HG02798 (cell line): ENCODE data around the gene KCNQ1.

ENCODE experiments used
- ATAC-seq: cut with Tn5 transposase; IDR thresholded peaks from one replicate; pipeline ENCODE4 v1.9.1; 2021; ENCODE audit warnings: mild to moderate bottlenecking; ENCODE audit not compliant: unreplicated experiment, poor library complexity

Gene KCNQ1

GRCh38 chr11:2668876-2669275 is 224.1 kb downstream of the KCNQ1 start:
- no peak for ATAC-seq

DNA sequence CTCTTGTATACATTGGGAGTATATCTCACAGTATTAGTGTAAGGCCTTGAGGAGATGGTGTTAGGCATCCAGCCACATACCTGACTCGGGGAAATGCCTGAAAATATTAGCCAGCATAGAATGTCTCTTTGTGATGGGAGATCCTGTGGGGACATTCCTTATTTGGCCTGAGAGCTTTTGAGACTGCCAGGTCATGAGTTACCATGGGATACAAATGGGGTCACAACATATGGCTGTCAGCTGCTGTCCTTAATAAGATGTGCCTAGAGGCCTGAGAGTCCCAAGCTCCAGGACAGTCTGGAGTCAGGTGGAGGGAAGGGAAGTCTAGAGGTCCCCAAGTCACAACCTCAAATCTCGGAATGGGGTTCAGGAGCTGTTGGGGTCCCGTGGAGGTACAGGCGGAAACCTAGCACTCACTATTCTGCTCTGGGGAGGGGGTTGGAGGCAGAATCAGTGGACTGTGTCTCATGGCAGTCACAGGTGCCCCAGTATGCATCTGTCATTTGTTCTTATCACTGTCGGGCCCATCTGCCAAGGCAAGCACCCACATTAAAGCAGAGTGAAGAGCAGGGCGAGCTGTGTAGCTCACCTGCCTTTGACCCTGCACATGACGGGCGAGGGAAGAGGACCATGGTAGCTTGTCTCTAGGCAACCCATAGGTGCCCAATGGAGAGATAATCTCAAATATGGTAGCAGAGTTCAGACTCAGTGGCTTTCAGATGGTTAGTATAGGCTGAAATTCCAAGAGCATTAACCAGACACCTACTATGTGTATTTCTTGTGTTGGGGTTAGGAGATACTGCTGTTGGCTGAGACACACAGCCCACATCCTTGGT is 225.0 kb downstream of the KCNQ1 start:
- no peak for ATAC-seq

DNA sequence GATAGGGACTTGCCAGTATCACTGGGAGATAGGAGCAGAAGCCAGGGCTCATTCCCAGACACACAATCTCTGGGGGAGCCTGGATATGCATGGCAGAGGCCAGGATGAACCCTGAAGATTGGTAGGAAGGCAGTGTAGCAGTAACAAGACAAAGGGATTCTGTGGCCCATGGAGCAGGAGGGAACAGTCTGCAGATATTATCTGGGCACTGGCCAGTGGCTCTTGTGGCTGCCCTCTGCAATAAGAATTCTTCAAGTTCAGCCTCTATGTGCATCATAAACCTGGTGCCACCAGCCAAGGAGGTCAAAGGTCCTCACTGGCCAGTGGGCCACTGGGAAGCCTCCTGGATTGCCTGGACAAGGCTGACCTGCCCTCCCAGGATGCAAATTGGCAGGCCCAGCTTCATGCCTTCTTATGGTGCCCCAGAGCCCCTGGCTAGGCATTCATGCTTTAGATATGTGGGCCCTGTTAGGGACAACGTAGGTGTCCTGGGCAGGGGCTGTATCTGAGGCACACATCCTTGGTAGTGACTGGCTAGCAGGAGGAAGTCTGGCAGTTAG is 225.8 kb downstream of the KCNQ1 start:
- no peak for ATAC-seq

DNA sequence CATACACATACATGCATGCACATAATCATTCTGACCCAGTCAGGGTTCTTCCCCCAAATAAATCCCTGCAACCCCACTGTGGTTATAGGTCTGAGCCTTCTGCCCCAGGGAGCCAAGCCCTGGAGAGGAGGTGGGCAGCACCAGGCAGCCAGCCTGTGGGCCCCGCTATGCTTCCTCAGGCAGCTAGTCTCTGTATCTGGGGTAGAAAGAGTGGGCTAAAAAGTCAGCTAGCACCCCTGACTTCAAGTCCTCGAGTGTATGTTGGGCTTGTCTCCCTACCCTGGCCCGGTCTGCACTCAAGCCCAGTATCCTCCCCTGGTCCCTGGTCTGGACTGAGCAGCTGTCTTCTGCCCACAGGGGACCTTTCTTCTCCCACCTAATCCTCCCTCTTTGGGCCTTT is 226.9 kb downstream of the KCNQ1 start:
- no peak for ATAC-seq

- no peak for ATAC-seq
Observed at GRCh38 chr11:2672553-2673249, 227.9 kb downstream of the KCNQ1 start.

GRCh38 chr11:2673250-2673610 is 228.4 kb downstream of the KCNQ1 start:
- no peak for ATAC-seq

GRCh38 chr11:2673871-2674471 is 229.2 kb downstream of the KCNQ1 start:
- no peak for ATAC-seq

- ATAC-seq, result no peak
Observed at GRCh38 chr11:2674658-2675131, 229.9 kb downstream of the KCNQ1 start.

GRCh38 chr11:2675540-2675939 is 230.7 kb downstream of the KCNQ1 start:
- ATAC-seq, result no peak

- ATAC-seq, result no peak
Observed at GRCh38 chr11:2677127-2677526, 232.3 kb downstream of the KCNQ1 start.

GRCh38 chr11:2678396-2678795 is 233.6 kb downstream of the KCNQ1 start:
- ATAC-seq, result no peak

GRCh38 chr11:2679011-2679676 is 234.3 kb downstream of the KCNQ1 start:
- ATAC-seq, result no peak

DNA sequence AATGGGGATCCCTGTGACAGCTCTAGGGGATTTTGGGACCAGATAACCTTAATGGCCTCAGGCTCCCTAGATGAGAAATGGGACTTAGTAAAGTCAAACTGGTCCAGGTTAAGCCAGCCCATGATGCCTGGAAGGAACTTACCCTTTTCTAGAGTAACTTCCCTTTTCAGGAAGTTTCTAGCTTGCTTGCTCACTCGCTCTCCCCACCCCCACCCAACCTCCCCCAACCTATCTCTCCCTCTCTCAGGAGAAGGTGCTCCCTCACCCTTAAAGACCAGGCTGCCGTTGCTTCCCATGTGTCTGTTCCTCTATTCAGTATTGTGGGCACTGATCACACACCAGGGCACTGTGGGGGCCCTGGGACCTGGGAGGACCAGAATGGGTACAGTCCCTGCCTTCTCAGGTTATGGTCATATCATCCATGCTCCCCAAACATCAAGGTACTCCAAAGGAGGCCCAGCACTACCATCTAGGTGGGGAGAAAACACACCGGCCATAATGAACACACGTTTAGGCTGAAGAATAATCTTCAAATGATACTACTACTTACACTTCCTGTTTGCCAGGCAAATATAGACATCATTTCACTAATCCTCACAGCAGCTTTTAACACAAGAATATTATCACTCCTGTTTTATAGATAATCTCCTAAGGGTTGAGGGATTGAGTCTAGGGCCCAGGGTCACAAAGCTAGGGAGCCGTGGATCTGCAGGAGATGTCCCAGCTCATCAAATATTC is 236.8 kb downstream of the KCNQ1 start:
- ATAC-seq, result no peak

DNA sequence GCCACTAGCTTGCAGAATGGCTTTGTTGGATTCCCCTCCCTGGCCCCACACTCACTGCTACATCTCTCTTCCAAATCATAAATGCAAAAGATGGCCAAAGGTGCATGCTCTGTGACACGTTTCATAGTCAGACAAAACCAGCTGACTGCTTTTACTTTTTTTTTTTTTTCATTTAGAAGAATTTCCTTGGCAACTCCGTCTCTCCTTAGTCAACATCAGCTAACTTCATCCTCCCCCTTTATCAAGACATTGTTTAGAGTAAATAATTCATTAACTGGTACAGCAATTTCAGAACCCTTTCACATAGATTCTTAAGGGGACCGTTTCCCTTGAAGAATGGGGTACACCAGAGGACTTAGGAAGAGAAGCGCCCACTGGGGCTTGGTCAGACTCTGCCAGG is 239.0 kb downstream of the KCNQ1 start:
- no peak for ATAC-seq

GRCh38 chr11:2684581-2684980 is 239.8 kb downstream of the KCNQ1 start:
- no peak for ATAC-seq

DNA sequence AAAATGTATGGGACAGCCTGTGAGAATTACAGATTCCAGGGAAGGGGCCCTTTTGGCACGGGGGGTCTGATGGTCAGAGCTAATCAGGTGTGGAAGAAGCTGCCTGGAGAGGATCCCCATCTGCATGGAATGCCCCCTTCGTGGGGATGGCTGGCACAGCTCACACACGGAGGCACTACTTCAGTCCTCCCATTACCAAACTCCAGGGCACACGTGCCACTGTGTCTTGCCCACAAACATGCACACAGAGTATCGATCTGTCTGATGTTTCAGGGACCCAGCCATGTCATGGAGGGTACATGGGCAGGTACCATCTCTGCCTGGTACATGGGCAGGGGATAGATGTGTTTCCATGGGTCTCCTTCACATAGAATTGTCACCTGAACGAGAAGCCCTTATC is 240.2 kb downstream of the KCNQ1 start:
- ATAC-seq, result no peak

DNA sequence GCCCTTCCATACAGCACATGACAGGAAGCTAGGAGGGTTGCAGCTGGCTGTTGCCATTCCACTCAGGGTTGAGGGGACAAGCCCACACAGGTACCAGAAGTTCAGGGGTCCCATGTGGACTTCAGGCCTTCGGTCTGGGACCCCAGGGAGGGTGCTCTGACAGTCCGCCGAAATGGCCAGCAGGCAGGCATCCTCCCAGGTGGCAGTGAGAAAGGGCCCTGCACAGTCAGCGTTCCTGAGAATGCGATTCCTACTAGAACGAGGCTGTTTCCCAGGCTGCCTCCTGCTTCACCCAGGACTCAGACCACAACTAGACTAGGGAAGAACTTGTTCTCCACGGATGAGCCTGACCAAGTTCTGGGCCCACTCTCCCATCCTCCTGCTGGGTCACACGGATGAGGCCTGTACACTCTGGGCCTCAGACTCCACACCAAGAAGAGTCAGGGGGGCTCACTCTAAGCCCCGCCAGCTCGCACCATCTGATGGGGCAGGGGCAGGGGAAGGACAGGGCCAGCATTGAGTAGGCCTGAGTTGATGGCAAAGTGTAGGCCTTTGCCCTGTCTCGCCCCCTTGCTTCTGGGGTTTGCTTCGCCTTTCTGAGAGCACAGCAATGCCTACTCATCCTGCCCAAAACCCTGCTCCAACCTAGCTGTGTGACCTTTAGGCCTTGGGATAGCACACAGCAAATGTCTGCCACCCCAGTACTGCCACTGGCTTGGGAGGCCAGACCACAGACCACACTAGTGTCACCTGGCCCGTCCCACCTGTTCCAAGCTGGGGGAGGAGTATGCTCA is 241.0 kb downstream of the KCNQ1 start:
- ATAC-seq, result no peak

- ATAC-seq, result no peak
Observed at GRCh38 chr11:2686360-2687222, 241.8 kb downstream of the KCNQ1 start.
